GM19328 (cell line): ENCODE results near the gene CSGALNACT2.

Experiments
- ATAC-seq: cut with Tn5 transposase; IDR thresholded peaks from one replicate; pipeline ENCODE4 v1.9.1; 2021; ENCODE audit warnings: mild to moderate bottlenecking, moderate library complexity; ENCODE audit not compliant: unreplicated experiment

The CSGALNACT2 gene

DNA sequence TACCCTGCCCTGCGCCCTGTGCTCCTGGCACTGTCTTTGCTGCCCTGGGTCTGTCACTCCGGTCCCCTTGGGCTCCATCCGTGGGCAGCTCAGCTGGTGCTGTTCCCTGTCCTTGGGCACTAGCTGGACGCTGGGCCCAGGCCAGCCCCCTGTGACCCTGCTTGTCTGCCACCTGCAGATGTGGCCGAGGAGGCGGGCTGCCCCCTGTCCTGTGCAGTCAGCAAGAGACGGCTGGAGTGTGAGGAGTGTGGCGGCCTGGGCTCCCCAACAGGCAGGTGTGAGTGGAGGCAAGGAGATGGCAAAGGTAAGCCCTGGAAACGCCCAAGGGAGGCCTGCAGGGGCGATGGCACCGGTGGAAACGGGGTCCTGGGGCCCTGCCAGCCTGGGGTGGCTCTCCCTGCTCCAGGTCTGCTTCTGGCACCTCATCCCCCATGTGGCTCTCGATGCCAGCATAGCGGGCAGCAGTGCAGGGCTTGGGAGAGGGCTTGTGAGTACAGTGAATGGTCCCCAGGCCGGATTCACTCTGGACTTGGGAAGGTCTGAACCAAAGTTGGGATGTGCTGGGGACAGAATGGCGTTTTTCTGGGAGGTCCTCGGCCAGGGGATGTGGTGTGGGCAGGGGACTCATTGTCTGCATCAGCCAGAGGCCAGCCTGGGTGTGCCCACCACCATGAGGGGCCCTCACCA lies 26.2 kb upstream of the CSGALNACT2 start:
- ATAC-seq, result no peak

- no peak for ATAC-seq
These were observed 25.7 kb upstream of the CSGALNACT2 start for GRCh38 chr10:43112608-43112961.

DNA sequence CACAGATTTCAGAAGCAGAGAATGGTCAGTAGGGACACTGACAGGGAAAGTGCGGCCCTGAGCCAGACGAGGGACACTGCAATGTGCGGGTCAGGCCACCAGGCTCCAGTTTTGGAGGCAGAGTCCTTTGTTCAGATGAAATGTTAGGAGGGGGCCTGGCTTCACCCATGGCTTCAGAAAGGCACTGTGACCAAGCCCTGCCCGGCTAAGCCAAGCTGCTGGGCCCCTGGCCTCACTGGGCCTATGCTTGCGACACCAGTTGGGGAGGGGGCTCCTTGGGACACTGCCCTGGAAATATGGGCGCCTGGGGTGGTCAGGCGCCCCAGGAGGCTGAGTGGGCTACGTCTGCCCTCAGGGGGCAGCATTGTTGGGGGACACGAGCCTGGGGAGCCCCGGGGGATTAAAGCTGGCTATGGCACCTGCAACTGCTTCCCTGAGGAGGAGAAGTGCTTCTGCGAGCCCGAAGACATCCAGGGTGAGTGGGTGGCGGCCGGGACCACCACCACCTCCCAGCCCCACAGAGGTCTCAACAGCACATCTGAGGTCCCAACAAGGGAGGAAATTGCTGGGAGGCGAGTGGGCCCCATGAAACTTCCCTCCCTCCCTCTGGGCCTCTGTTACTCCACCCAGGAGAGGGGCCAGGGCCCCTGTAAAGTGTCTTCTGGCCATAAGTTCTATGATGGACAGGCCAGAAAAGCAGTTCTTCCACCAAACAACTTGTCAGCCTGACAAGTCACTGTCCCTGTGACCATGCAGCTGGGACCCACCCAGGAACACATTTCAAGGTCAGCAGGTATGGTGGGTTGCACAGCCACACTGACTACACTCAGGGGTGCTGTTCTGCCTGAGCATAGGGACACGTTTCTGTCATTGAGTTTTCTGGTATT lies 24.8 kb upstream of the CSGALNACT2 start:
- no peak for ATAC-seq

- ATAC-seq, result no peak
These were observed 24.0 kb upstream of the CSGALNACT2 start for GRCh38 chr10:43114088-43114742.

DNA sequence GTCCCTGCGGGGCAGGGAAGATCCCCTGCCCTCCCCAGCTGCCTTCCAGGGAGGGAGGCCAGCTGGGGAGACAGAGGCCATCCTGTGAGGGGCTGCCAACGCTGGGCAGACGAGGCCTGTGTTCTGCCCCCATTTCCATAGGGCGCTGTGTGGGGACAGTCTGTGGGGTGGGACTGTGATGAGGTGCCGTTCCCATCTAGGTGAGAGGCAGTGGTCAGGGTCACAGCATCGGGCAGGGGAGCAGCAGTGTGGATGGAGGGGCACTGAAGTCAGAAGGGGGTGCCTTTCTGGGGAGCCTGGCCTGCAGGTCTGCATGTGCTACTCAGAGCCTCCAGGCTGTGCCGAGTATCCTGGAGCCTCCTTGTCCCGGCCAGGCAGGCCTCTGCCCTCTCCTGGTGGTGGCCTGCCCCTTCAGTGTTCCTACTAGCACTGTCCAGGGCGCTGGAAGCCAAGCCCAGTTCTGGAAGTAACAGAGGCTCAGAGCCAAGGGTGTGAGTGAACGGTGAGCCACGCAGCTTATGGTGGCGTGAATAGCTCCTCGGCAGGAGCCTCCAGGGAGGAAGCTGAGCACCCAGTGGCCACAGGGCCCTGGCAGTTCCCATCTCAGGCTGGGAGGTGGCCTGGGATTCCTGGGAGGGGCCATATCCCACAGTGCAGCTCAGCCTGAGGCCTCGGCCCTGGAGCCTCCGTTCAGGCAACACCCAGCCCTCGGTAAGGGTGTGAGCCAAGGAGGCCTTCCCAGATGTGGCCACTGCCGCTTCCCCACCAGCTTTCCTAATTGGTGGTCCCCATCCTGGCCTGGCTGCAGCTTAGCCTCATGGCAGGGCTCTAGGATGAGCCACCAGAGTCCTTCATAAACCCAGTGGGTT lies 23.3 kb upstream of the CSGALNACT2 start:
- no peak for ATAC-seq

DNA sequence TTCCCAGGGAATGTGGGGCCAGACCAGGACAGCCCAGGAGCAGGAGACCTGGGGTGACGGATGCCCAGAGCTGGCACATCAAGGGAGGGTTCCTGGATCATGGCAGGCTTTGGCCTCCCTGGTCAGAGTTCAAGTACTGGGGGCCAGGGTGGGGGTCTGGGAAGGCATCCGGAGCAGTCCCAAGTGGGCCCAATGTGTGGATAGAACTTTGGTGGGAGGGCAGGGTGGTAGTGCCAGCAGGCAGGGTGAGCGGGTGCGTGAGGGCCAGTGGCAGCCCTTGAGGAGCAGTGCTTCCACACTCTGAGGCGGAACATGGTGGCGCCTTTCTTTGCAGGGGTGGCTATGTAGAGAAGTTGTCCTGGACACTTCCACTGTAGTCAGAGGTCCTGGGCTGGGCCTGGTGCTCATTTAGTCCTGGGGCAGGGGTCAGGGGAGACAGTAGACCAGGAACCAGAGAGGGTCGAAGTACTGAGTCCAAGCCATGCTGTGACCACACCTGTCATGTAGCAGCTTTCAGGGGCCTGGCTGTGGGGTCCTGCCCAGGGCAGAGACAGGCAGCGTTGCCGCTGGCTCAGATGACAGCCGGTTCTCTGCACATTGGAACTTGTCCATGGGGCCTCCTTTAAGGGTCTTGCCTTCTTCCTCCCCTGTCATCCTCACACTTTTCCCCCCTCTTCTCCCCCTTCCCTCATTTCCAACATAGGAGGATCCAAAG lies 22.2 kb upstream of the CSGALNACT2 start:
- ATAC-seq, result no peak

DNA sequence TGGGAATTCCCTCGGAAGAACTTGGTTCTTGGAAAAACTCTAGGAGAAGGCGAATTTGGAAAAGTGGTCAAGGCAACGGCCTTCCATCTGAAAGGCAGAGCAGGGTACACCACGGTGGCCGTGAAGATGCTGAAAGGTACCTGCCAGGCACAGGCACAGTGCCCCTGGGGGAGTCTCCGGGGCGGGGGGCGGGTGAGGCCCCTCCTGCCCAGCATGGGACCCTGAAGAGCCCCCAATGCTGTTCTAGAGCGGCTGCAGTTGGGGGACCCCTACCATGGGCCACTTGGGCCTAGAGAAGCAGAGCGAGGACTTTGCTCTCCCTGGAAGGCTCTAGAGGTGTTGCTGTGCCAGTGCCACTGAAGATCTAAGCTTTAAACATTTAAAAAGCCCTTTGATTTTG lies 21.6 kb upstream of the CSGALNACT2 start:
- no peak for ATAC-seq

GRCh38 chr10:43117031-43117776 lies 21.0 kb upstream of the CSGALNACT2 start:
- no peak for ATAC-seq

GRCh38 chr10:43117777-43118583 lies 20.3 kb upstream of the CSGALNACT2 start:
- ATAC-seq, result no peak

DNA sequence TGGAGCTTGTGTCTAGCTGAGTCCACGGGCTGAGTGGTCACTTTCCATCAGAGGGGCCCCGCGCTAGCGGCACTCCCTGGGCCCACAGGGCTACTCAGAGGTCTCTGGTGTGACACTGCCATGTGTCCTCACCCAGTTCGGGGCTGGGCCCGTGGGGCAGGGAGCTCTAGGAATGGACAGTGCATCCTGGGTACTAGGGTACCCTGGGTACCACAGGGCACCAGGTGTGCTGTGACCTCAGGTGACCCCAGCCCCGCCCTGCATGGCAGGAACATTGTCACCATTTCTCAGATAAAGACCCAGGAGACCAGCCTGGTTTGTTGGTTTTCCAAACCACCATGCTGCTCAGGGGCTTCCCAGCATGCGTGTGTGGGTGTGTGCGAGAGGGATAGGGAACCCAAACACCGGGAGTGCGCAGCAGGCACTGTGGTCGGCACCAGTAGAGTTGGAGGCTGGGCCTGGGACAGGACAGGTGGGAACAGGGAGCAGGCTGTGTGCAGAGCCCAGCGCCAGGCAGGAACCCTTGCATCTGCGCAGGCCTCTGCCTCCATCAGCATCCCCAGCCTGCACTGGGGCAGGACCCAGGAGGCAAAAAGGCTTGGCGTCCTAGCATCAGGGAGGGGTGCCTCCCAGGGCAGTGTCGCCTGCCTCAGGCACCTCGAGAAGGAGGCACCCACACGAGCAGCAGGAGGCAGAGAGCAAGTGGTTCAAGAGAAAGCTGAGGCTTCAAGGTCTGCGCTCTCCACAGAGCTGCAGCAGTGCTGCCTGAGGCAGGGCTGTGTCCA lies 19.4 kb upstream of the CSGALNACT2 start:
- ATAC-seq, result no peak

GRCh38 chr10:43119416-43120115 lies 18.7 kb upstream of the CSGALNACT2 start:
- no peak for ATAC-seq

- ATAC-seq, result no peak
These were observed 17.9 kb upstream of the CSGALNACT2 start for GRCh38 chr10:43120116-43120928.

- ATAC-seq, result peak; percentile 71
These were observed 17.3 kb upstream of the CSGALNACT2 start for GRCh38 chr10:43120929-43121314.

GRCh38 chr10:43121444-43121843 lies 16.8 kb upstream of the CSGALNACT2 start:
- no peak for ATAC-seq

DNA sequence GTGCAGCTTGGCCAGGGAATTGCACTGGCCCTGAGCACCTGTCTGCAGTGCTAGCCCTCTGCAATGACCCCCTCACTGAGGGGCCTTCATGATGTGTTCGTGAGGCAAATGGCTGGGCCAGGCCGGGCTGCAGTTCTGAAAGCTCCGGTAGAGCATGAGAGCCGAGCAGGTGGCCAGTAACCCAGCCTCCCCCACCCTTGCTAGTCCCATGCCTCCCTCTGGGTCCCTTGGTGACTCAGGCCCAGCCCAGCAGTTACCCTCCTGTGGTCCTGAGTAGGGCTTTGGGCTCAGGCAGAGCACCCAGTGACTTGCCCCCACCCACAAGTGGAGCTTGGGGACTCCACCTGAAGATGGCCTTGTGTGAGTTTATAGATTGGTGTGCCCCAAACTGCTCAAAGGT lies 16.1 kb upstream of the CSGALNACT2 start:
- ATAC-seq, result no peak

- no peak for ATAC-seq
These were observed 15.4 kb upstream of the CSGALNACT2 start for GRCh38 chr10:43122826-43123225.
